ENCODE results near the gene OR52B6.
"Not testable (repeated sequence)": the region's sequence is repeated elsewhere in the genome, so short reads cannot be mapped to it uniquely, and the experiment has no call there.

Gene OR52B6

GRCh38 chr11:5597953-5598352 lies 17.3 kb downstream of the OR52B6 start:
- H3K27ac ChIP-seq (ENCODE audit: low read length), result no peak overlapping the region
- peaks cover 21% of the 10 kb centered on the region; the same call in 1 of the 2 replicates for H3K4me1 ChIP-seq (ENCODE audit: insufficient read depth, low read length)
- no peaks in the 10 kb centered on the region; the same call in 1 of the 2 replicates for H3K36me3 ChIP-seq (ENCODE audit: insufficient read depth, low read depth, low read length)
- H3K4me3 ChIP-seq (ENCODE audit: low read length), result peak overlapping the region; percentile 75
- no peaks in the 10 kb centered on the region for H3K27me3 ChIP-seq (ENCODE audit: insufficient read depth, low read length)
- H3K9me3 ChIP-seq (ENCODE audit: insufficient read depth, low read depth, low read length), result no peaks in the 10 kb centered on the region
- peak overlapping the region; percentile 19; the same call in 1 of the 2 replicates for H3K9ac ChIP-seq (ENCODE audit: low read depth, low read length)

DNA sequence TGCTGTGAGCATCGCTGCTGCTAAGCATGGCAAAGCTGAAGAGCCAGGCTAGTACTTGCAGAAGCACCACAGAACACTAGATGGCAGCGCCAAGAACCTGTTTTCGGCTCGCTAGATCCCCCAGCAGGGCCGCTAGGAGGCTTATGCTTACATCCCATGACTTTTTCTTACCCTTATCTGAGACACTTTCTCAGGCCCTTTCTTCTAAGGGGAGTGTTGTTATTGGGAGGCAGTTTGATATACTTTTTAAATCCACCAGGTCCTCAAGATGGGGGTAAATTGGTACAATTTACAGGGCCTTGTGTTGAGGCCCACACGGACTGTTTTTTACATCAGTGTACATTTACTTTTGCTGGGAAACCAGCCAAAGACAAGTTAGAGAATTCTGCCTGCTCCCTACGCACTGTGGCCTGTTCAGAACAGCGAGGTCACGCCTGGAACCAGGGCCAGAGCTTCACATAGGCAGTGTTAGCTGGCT lies 19.7 kb downstream of the OR52B6 start:
- Histone ChIP-seq H3K9me3 (ENCODE audit: insufficient read depth, low read depth, low read length) (no peaks in the 10 kb centered on the region), H3K4me3 (ENCODE audit: low read length) (no peak overlapping the region), H3K27me3 (ENCODE audit: insufficient read depth, low read length) (no peaks in the 10 kb centered on the region), H3K27ac (ENCODE audit: low read length) (no peak overlapping the region), H3K4me1 (ENCODE audit: insufficient read depth, low read length) (peaks cover 21% of the 10 kb centered on the region; the same call in 1 of the 2 replicates), H3K9ac (ENCODE audit: low read depth, low read length) (no peak overlapping the region), H3K36me3 (ENCODE audit: insufficient read depth, low read depth, low read length) (peaks cover 22% of the 10 kb centered on the region)

DNA sequence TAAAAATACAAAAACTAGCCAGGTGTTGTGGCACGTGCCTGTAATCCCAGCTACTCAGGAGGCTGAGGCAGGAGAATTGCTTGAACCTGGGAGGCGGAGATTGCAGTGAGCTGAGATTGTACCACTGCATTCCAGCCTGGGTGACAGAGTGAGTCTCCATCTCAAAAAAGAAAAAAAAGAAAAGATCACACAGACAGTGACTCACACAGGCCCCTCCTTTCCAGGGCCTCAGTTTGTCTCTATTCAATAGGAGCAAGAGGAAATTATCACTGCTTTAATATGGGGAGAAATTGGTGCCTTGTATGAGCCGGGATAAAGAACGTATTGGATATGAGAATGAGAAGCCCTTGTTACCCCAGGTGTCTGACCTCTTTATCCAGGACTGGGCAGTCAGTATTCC lies 22.1 kb downstream of the OR52B6 start:
- H3K27ac ChIP-seq (ENCODE audit: low read length); H3K9ac ChIP-seq (ENCODE audit: low read depth, low read length); H3K4me3 ChIP-seq (ENCODE audit: low read length); H3K9me3 ChIP-seq (ENCODE audit: insufficient read depth, low read depth, low read length); H3K27me3 ChIP-seq (ENCODE audit: insufficient read depth, low read length): not testable (repeated sequence)
- Histone ChIP-seq H3K36me3 (ENCODE audit: insufficient read depth, low read depth, low read length) (peaks cover 42% of the 10 kb centered on the region), H3K4me1 (ENCODE audit: insufficient read depth, low read length) (peaks cover 11% of the 10 kb centered on the region; the same call in 1 of the 2 replicates)

DNA sequence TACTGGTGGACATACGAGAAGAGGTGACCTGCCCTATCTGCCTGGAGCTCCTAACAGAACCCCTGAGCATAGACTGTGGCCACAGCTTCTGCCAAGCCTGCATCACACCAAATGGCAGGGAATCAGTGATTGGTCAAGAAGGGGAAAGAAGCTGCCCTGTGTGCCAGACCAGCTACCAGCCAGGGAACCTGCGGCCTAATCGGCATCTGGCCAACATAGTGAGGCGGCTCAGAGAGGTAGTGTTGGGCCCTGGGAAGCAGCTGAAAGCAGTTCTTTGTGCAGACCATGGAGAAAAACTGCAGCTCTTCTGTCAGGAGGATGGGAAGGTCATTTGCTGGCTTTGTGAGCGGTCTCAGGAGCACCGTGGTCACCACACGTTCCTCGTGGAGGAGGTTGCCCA lies 22.6 kb downstream of the OR52B6 start:
- Histone ChIP-seq H3K27me3 (ENCODE audit: insufficient read depth, low read length) (no peaks in the 10 kb centered on the region), H3K27ac (ENCODE audit: low read length) (no peak overlapping the region), H3K4me1 (ENCODE audit: insufficient read depth, low read length) (peaks cover 6% of the 10 kb centered on the region; the same call in 1 of the 2 replicates), H3K4me3 (ENCODE audit: low read length) (no peak overlapping the region), H3K36me3 (ENCODE audit: insufficient read depth, low read depth, low read length) (peaks cover 47% of the 10 kb centered on the region), H3K9ac (ENCODE audit: low read depth, low read length) (no peak overlapping the region), H3K9me3 (ENCODE audit: insufficient read depth, low read depth, low read length) (no peaks in the 10 kb centered on the region)

- H3K27me3 ChIP-seq (ENCODE audit: insufficient read depth, low read length), result no peaks in the 10 kb centered on the region
- no peaks in the 10 kb centered on the region for H3K4me1 ChIP-seq (ENCODE audit: insufficient read depth, low read length)
- H3K4me3 ChIP-seq (ENCODE audit: low read length), result no peak overlapping the region
Observed at GRCh38 chr11:5604896-5605295, 24.2 kb downstream of the OR52B6 start.

GRCh38 chr11:5605849-5606248 lies 25.2 kb downstream of the OR52B6 start:
- H3K4me1 ChIP-seq (ENCODE audit: insufficient read depth, low read length), result no peaks in the 10 kb centered on the region
- H3K9me3 ChIP-seq (ENCODE audit: insufficient read depth, low read depth, low read length), result no peaks in the 10 kb centered on the region
- no peak overlapping the region for H3K9ac ChIP-seq (ENCODE audit: low read depth, low read length)
- no peak overlapping the region for H3K27ac ChIP-seq (ENCODE audit: low read length)
- peaks cover 62% of the 10 kb centered on the region for H3K36me3 ChIP-seq (ENCODE audit: insufficient read depth, low read depth, low read length)
- H3K27me3 ChIP-seq (ENCODE audit: insufficient read depth, low read length), result no peaks in the 10 kb centered on the region
- no peak overlapping the region for H3K4me3 ChIP-seq (ENCODE audit: low read length)

More at GRCh38 chr11:5604896-5605295, 24.2 kb downstream of the OR52B6 start:
- Histone ChIP-seq H3K9ac (ENCODE audit: low read depth, low read length) (no peak overlapping the region), H3K27ac (ENCODE audit: low read length) (no peak overlapping the region), H3K9me3 (ENCODE audit: insufficient read depth, low read depth, low read length) (no peaks in the 10 kb centered on the region), H3K36me3 (ENCODE audit: insufficient read depth, low read depth, low read length) (peaks cover 55% of the 10 kb centered on the region)

DNA sequence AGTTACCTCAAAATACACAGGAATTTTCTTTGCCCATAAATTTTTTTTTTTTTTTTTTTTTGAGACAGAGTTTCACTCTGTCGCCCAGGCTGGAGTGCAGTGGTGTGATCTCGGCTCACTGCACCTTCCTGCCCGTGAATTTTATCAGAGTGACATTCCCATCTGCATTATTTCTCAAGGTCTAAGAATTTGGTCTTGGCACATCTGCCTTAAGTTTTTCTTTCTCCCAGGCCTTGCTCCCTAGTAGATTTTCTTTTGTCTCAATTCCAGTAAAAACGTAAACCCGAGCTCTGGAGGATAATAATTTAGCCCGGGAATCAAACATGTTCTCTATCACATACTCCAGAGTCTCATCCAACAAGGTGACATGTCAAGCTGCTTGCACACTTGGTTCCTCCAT lies 28.1 kb downstream of the OR52B6 start:
- no peak overlapping the region for H3K9ac ChIP-seq (ENCODE audit: low read depth, low read length)
- H3K36me3 ChIP-seq (ENCODE audit: insufficient read depth, low read depth, low read length), result peaks cover 63% of the 10 kb centered on the region
- no peaks in the 10 kb centered on the region for H3K27me3 ChIP-seq (ENCODE audit: insufficient read depth, low read length)
- no peaks in the 10 kb centered on the region for H3K4me1 ChIP-seq (ENCODE audit: insufficient read depth, low read length)
- no peak overlapping the region for H3K27ac ChIP-seq (ENCODE audit: low read length)
- no peak overlapping the region for H3K4me3 ChIP-seq (ENCODE audit: low read length)
- H3K9me3 ChIP-seq (ENCODE audit: insufficient read depth, low read depth, low read length), result no peaks in the 10 kb centered on the region

DNA sequence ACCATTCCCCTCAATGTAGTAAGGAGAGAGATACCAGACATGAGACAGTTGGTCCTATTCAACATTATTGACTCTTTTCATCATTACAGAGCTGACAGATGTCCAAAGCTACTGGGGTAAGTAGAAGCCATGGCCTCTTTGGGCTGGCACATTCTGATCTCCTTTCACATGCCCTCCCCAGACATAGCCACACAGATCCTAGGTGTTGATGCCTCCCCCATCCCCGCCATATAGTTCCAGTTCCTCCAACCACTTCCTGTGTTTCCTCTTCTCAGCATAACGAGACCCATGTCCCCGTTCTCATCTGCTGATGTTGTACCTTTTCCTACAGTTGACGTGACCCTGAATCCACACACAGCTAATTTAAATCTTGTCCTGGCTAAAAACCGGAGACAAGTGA lies 29.8 kb downstream of the OR52B6 start:
- H3K4me1 ChIP-seq (ENCODE audit: insufficient read depth, low read length), result no peaks in the 10 kb centered on the region
- no peaks in the 10 kb centered on the region for H3K9me3 ChIP-seq (ENCODE audit: insufficient read depth, low read depth, low read length)
- H3K36me3 ChIP-seq (ENCODE audit: insufficient read depth, low read depth, low read length), result peaks cover 49% of the 10 kb centered on the region
- H3K27ac ChIP-seq (ENCODE audit: low read length), result no peak overlapping the region
- no peak overlapping the region for H3K9ac ChIP-seq (ENCODE audit: low read depth, low read length)
- H3K4me3 ChIP-seq (ENCODE audit: low read length), result no peak overlapping the region
- no peaks in the 10 kb centered on the region for H3K27me3 ChIP-seq (ENCODE audit: insufficient read depth, low read length)

GRCh38 chr11:5611627-5612026 lies 30.9 kb downstream of the OR52B6 start:
- Histone ChIP-seq H3K4me1 (ENCODE audit: insufficient read depth, low read length) (no peaks in the 10 kb centered on the region), H3K27me3 (ENCODE audit: insufficient read depth, low read length) (no peaks in the 10 kb centered on the region), H3K9ac (ENCODE audit: low read depth, low read length) (no peak overlapping the region), H3K36me3 (ENCODE audit: insufficient read depth, low read depth, low read length) (peaks cover 37% of the 10 kb centered on the region), H3K4me3 (ENCODE audit: low read length) (no peak overlapping the region), H3K9me3 (ENCODE audit: insufficient read depth, low read depth, low read length) (no peaks in the 10 kb centered on the region), H3K27ac (ENCODE audit: low read length) (no peak overlapping the region)

DNA sequence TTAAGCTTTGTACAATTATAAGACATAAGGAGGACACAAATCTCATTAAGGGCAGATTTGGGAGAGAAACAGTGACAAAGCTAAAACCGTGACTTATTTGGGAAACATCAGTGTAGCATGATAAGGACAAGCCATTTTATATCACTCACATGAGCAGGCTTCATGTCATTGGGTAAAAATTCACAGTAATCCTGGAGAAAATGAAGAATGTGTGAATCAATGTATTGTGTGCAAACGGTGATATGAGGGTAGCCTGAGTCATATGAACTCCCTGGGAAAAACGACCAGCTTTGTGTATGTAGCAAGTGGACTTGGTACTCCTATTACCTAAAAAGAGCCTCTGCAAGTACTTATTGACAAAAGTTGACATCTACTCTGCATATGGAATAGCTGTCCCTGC lies 38.1 kb downstream of the OR52B6 start:
- Histone ChIP-seq H3K9ac (ENCODE audit: low read depth, low read length) (no peak overlapping the region), H3K4me1 (ENCODE audit: insufficient read depth, low read length) (peaks cover 10% of the 10 kb centered on the region; the same call in 1 of the 2 replicates), H3K36me3 (ENCODE audit: insufficient read depth, low read depth, low read length) (no peaks in the 10 kb centered on the region), H3K27me3 (ENCODE audit: insufficient read depth, low read length) (no peaks in the 10 kb centered on the region), H3K4me3 (ENCODE audit: low read length) (no peak overlapping the region), H3K9me3 (ENCODE audit: insufficient read depth, low read depth, low read length) (no peaks in the 10 kb centered on the region), H3K27ac (ENCODE audit: low read length) (no peak overlapping the region)

- no peak overlapping the region for H3K4me3 ChIP-seq (ENCODE audit: low read length)
Observed at GRCh38 chr11:5620651-5621521, 40.2 kb downstream of the OR52B6 start.

DNA sequence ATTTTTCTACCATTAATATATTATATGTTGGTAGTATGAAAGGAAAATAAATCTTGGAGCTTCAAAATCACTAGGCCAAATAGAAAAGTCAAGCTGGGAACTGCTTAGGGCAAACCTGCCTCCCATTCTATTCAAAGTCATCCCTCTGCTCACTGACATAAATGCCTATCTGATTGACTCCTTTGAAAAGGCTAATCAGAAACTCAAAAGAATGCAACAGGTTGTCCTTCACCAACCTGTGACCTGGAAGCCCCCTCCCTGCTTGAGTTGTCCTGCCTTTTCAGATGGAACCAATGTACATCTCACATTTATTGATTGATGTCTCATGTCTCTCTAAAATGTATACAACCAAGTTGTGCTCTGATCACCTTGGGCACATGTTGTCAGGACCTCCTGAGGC lies 40.9 kb downstream of the OR52B6 start:
- Histone ChIP-seq H3K9me3 (ENCODE audit: insufficient read depth, low read depth, low read length) (no peaks in the 10 kb centered on the region), H3K27ac (ENCODE audit: low read length) (no peak overlapping the region), H3K9ac (ENCODE audit: low read depth, low read length) (no peak overlapping the region), H3K36me3 (ENCODE audit: insufficient read depth, low read depth, low read length) (no peaks in the 10 kb centered on the region), H3K4me1 (ENCODE audit: insufficient read depth, low read length) (peaks cover 14% of the 10 kb centered on the region), H3K4me3 (ENCODE audit: low read length) (no peak overlapping the region), H3K27me3 (ENCODE audit: insufficient read depth, low read length) (no peaks in the 10 kb centered on the region)

More at GRCh38 chr11:5620651-5621521, 40.2 kb downstream of the OR52B6 start:
- no peak overlapping the region for H3K27ac ChIP-seq (ENCODE audit: low read length)
- peaks cover 14% of the 10 kb centered on the region for H3K4me1 ChIP-seq (ENCODE audit: insufficient read depth, low read length)
- H3K36me3 ChIP-seq (ENCODE audit: insufficient read depth, low read depth, low read length), result no peaks in the 10 kb centered on the region
- no peaks in the 10 kb centered on the region for H3K9me3 ChIP-seq (ENCODE audit: insufficient read depth, low read depth, low read length)
- no peaks in the 10 kb centered on the region for H3K27me3 ChIP-seq (ENCODE audit: insufficient read depth, low read length)
- H3K9ac ChIP-seq (ENCODE audit: low read depth, low read length), result no peak overlapping the region

Measured in iPS-20b (cell line).